Activated B cell treated with CpG ODN at 0.5 μM for 24 hours (primary cell): ENCODE data around the gene CDH16. TPM values are rescaled to one million over a fixed set of nuclear protein-coding genes. Genes with fewer than 3 reads are reported as not detected.

Source experiments
- ATAC-seq: fragments of 200-7000 bp; cut with Tn5 transposase; one replicate; pipeline ENCODE4 v1.10.0; 2021; ENCODE audit warnings: low read depth, mild to moderate bottlenecking, moderate library complexity
- CTCF ChIA-PET: fragments of 350-600 bp; sonication (Branson Sonifier 250); formaldehyde crosslinking; loops from one replicate; lab custom pipeline; 2021; ENCODE audit warnings: antibody characterized with exemption; lab: Charles Lee
- POLR2A ChIA-PET: fragments of 350-600 bp; sonication (Branson Sonifier 250); formaldehyde crosslinking; loops from one replicate; lab custom pipeline; 2021; ENCODE audit warnings: antibody characterized with exemption; lab: Charles Lee
- DNase-seq: peaks from one replicate; pipeline ENCODE4 v3.0.0; 2022
- H3K27ac Mint-ChIP-seq: one replicate; pipeline ENCODE4 v1.8.0; 2020; ENCODE audit warnings: mixed read lengths
- H3K27me3 Mint-ChIP-seq: one replicate; pipeline ENCODE4 v1.8.0; 2021; ENCODE audit warnings: mixed read lengths
- H3K36me3 Mint-ChIP-seq: one replicate; pipeline ENCODE4 v1.8.0; 2021; ENCODE audit warnings: low read depth, mixed read lengths
- H3K4me1 Mint-ChIP-seq: one replicate; pipeline ENCODE4 v1.8.0; 2021; ENCODE audit warnings: mixed read lengths
- H3K4me3 Mint-ChIP-seq: one replicate; pipeline ENCODE4 v1.8.0; 2020; ENCODE audit warnings: mild to moderate bottlenecking, mixed read lengths
- H3K9me3 Mint-ChIP-seq: one replicate; pipeline ENCODE4 v1.8.0; 2020; ENCODE audit warnings: mixed read lengths
- intact Hi-C: fragments of 100-400 bp; cut with micrococcal nuclease; formaldehyde crosslinking; loops from one replicate; pipeline ENCODE4 v1.15.1; 2024
- total RNA-seq: library from RNA; stranded (reverse); gene quantifications from 2 replicates; pipeline ENCODE4 v1.2.3, GENCODE V29; 2022
- TF ChIP-seq, protein P1 (sequence below): fragments of 200-600 bp; IDR thresholded peaks from one replicate; pipeline ENCODE4 v1.8.0; 2022; ENCODE audit warnings: antibody characterized with exemption, mild to moderate bottlenecking

Gene CDH16
- total RNA-seq, 1 donor from 2014 or later = not detected

GRCh38 chr16:66914541-66914940 lies 4.1 kb downstream of the CDH16 start:
- peaks cover 5% of the 10 kb centered on the region for H3K27me3 Mint-ChIP-seq
- no peak overlapping the region for H3K4me3 Mint-ChIP-seq
- H3K4me1 Mint-ChIP-seq = no peaks in the 10 kb centered on the region
- ChIA-PET CTCF (no interaction called here), POLR2A (no interaction called here)
- no peak for ATAC-seq
- DNase-seq = no peak
- TF ChIP-seq, protein P1, sequence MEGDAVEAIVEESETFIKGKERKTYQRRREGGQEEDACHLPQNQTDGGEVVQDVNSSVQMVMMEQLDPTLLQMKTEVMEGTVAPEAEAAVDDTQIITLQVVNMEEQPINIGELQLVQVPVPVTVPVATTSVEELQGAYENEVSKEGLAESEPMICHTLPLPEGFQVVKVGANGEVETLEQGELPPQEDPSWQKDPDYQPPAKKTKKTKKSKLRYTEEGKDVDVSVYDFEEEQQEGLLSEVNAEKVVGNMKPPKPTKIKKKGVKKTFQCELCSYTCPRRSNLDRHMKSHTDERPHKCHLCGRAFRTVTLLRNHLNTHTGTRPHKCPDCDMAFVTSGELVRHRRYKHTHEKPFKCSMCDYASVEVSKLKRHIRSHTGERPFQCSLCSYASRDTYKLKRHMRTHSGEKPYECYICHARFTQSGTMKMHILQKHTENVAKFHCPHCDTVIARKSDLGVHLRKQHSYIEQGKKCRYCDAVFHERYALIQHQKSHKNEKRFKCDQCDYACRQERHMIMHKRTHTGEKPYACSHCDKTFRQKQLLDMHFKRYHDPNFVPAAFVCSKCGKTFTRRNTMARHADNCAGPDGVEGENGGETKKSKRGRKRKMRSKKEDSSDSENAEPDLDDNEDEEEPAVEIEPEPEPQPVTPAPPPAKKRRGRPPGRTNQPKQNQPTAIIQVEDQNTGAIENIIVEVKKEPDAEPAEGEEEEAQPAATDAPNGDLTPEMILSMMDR = no peak
- H3K9me3 Mint-ChIP-seq = no peaks in the 10 kb centered on the region
- no peaks in the 10 kb centered on the region for H3K36me3 Mint-ChIP-seq
- intact Hi-C loops = no loop called here
- no peak overlapping the region for H3K27ac Mint-ChIP-seq

DNA sequence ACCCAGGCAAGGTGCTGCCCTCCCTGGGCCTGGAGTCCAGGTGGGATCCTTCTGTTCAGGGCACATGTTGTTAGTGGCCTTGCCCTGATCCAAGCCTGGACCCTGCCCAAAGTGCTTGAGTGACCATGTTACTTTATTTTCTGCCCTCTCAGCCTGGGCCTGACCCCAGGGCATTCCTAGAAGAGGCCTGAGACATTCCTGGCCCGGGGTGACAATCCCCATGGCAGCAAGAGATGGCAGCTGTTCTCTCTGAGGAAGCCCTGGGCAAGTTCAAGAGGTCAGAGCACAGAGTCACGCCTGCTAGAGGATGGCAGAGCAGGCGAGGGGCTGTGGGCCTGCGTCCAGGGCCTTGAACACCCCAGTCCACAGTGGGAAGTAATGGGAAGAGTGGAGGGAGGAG lies 5.0 kb downstream of the CDH16 start:
- DNase-seq (no peak), ATAC-seq (no peak)
- POLR2A ChIA-PET = no interaction called here
- CTCF ChIA-PET = no interaction called here
- intact Hi-C loops = no loop called here
- Mint-ChIP-seq H3K36me3 (no peaks in the 10 kb centered on the region), H3K9me3 (no peaks in the 10 kb centered on the region), H3K4me1 (no peaks in the 10 kb centered on the region), H3K27ac (no peak overlapping the region), H3K27me3 (peaks cover 3% of the 10 kb centered on the region), H3K4me3 (no peak overlapping the region)
- TF ChIP-seq, protein P1 = no peak

- Mint-ChIP-seq H3K27ac (no peak overlapping the region), H3K4me3 (no peak overlapping the region), H3K27me3 (peaks cover 7% of the 10 kb centered on the region), H3K9me3 (no peaks in the 10 kb centered on the region), H3K4me1 (no peaks in the 10 kb centered on the region), H3K36me3 (no peaks in the 10 kb centered on the region)
- ChIA-PET CTCF (no interaction called here), POLR2A (no interaction called here)
- intact Hi-C loops = no loop called here
- TF ChIP-seq, protein P1 = no peak
- ATAC-seq (no peak), DNase-seq (no peak)
Observed at GRCh38 chr16:66913081-66913480, 5.6 kb downstream of the CDH16 start.

DNA sequence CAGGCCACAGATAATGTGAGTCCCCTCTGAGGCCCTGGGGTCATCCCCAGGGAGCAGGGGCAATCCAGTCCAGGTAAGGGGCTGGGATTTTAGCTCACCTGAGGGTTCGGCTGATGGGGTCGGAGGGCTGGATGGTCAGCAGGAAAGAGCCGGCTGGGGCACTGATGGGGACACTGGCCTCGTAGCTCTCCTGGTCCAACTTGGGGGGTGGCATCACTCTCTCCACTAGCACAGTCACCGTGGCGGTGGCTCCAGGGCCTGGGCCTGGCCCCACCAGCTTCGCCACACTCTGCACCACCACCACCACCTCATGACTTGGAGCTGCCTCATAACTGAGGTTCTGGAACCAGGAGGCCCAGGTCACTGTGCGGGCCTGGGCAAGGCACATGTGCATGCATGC lies 6.9 kb downstream of the CDH16 start:
- ChIA-PET POLR2A (no interaction called here), CTCF (no interaction called here)
- intact Hi-C loops = no loop called here
- H3K4me1 Mint-ChIP-seq = no peaks in the 10 kb centered on the region
- TF ChIP-seq, protein P1 = no peak
- H3K27me3 Mint-ChIP-seq = peaks cover 7% of the 10 kb centered on the region
- DNase-seq = no peak
- H3K4me3 Mint-ChIP-seq = no peak overlapping the region
- ATAC-seq = no peak
- H3K36me3 Mint-ChIP-seq = no peaks in the 10 kb centered on the region
- H3K27ac Mint-ChIP-seq = no peak overlapping the region
- no peaks in the 10 kb centered on the region for H3K9me3 Mint-ChIP-seq

DNA sequence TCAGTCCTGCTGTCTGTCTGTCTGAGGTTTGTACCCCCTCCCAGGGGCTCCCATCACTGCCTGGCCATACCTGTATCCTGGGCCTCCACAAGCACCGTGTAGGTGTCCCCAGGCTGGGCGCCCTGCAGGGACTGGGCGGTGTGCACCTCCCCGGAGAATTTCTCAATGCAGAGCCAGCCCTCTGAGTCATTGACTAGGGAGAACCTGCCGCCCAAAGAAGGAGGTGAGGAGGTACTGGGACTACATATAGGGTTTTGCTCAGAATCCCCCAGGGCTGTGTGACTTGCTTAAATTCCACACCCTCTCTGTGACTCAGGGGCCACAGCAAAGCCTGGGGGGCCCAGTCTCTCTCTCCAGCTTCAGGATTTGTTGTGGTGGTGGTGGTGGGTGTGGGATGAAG lies 7.6 kb downstream of the CDH16 start:
- TF ChIP-seq, protein P1 = no peak
- intact Hi-C loops = no loop called here
- no peak for DNase-seq
- Mint-ChIP-seq H3K27ac (no peak overlapping the region), H3K27me3 (peaks cover 7% of the 10 kb centered on the region), H3K36me3 (no peaks in the 10 kb centered on the region), H3K9me3 (no peaks in the 10 kb centered on the region), H3K4me3 (no peak overlapping the region), H3K4me1 (no peaks in the 10 kb centered on the region)
- no peak for ATAC-seq
- POLR2A ChIA-PET = no interaction called here
- CTCF ChIA-PET = no interaction called here
